Immature natural killer cell (primary cell): ENCODE measurements around the gene KAZN. TPM values are rescaled to one million over a fixed set of nuclear protein-coding genes. Genes with fewer than 3 reads are reported as not detected.

Experiments
- DNase-seq, 3 donors: peaks; one replicate each; pipeline ENCODE4 v3.0.0; 2022; ENCODE audit warnings: mixed read lengths in 1 of 3
- H3K27ac Mint-ChIP-seq, 6 donors: one replicate each; pipeline ENCODE4 v1.8.0; 2020; ENCODE audit warnings: mixed read lengths in 6 of 6, mild to moderate bottlenecking in 5 of 6, inconsistent platforms in 4 of 6, moderate library complexity in 3 of 6
- H3K27me3 Mint-ChIP-seq, 3 donors: one replicate each; pipeline ENCODE4 v1.8.0; 2020 to 2021; ENCODE audit warnings: low read depth in 3 of 3, mild to moderate bottlenecking in 3 of 3, mixed read lengths in 3 of 3, moderate library complexity in 3 of 3, inconsistent platforms in 1 of 3
- H3K36me3 Mint-ChIP-seq, 3 donors: one replicate each; pipeline ENCODE4 v1.8.0; 2020; ENCODE audit warnings: mixed read lengths in 3 of 3, inconsistent platforms in 2 of 3, mild to moderate bottlenecking in 2 of 3
- H3K4me1 Mint-ChIP-seq, 2 donors: one replicate each; pipeline ENCODE4 v1.8.0; 2020; ENCODE audit warnings: inconsistent platforms in 2 of 2, mild to moderate bottlenecking in 2 of 2, mixed read lengths in 2 of 2, moderate library complexity in 1 of 2
- H3K4me3 Mint-ChIP-seq, 5 donors: one replicate each; pipeline ENCODE4 v1.8.0; 2020; ENCODE audit warnings: mild to moderate bottlenecking in 5 of 5, mixed read lengths in 5 of 5, inconsistent platforms in 3 of 5, moderate library complexity in 3 of 5
- H3K9me3 Mint-ChIP-seq, 6 donors: one replicate each; pipeline ENCODE4 v1.8.0; 2020; ENCODE audit warnings: mild to moderate bottlenecking in 6 of 6, mixed read lengths in 6 of 6, inconsistent platforms in 4 of 6, moderate library complexity in 3 of 6
- polyA plus RNA-seq, 3 donors: library from polyadenylated mRNA; unstranded; fragments of 300-500 nt; fragmentation: Illumina TruSeq; gene quantifications; one replicate each; pipeline ENCODE4 v1.2.3, GENCODE V29; 2021

The KAZN gene
- polyA plus RNA-seq, 3 donors from 2014 or later = 0.24 TPM; not detected in 2

GRCh38 chr1:14712136-14712535 is 113.7 kb downstream of the KAZN start:
- Mint-ChIP-seq H3K4me1 (no peaks in the 10 kb centered on the region), H3K36me3 (no peaks in the 10 kb centered on the region), H3K4me3 (no peak overlapping the region), H3K27me3 (peaks cover 3 to 6% (median 5%) of the 10 kb centered on the region in 3 donors), H3K27ac (no peak overlapping the region), H3K9me3 (peaks cover 0 to 5% (median 0%) of the 10 kb centered on the region in 6 donors)
- DNase-seq = no peak

- Mint-ChIP-seq H3K27me3 (peaks cover 0 to 2% (median 1%) of the 10 kb centered on the region in 3 donors), H3K4me3 (no peak overlapping the region), H3K27ac (no peak overlapping the region), H3K36me3 (no peaks in the 10 kb centered on the region), H3K9me3 (peaks cover 0 to 5% (median 0%) of the 10 kb centered on the region in 6 donors), H3K4me1 (no peaks in the 10 kb centered on the region)
- DNase-seq = no peak
These were observed 114.6 kb downstream of the KAZN start for GRCh38 chr1:14713077-14713476.

GRCh38 chr1:14715266-14715665 is 116.8 kb downstream of the KAZN start:
- no peak for DNase-seq
- H3K27me3 Mint-ChIP-seq = peaks cover under 1 to 2% (median 2%) of the 10 kb centered on the region in 3 donors
- H3K27ac Mint-ChIP-seq = no peak overlapping the region
- no peaks in the 10 kb centered on the region for H3K4me1 Mint-ChIP-seq
- H3K9me3 Mint-ChIP-seq = no peaks in the 10 kb centered on the region
- H3K36me3 Mint-ChIP-seq = no peaks in the 10 kb centered on the region
- no peak overlapping the region for H3K4me3 Mint-ChIP-seq

GRCh38 chr1:14715802-14716201 is 117.3 kb downstream of the KAZN start:
- no peaks in the 10 kb centered on the region for H3K36me3 Mint-ChIP-seq
- no peak overlapping the region for H3K4me3 Mint-ChIP-seq
- DNase-seq = no peak
- no peaks in the 10 kb centered on the region for H3K9me3 Mint-ChIP-seq
- H3K4me1 Mint-ChIP-seq = no peaks in the 10 kb centered on the region
- H3K27ac Mint-ChIP-seq = no peak overlapping the region
- peaks cover 2 to 4% (median 3%) of the 10 kb centered on the region in 3 donors for H3K27me3 Mint-ChIP-seq

- Mint-ChIP-seq H3K36me3 (no peaks in the 10 kb centered on the region), H3K9me3 (no peaks in the 10 kb centered on the region), H3K4me3 (no peak overlapping the region), H3K27me3 (peaks cover 2 to 4% (median 3%) of the 10 kb centered on the region in 3 donors), H3K4me1 (no peaks in the 10 kb centered on the region), H3K27ac (no peak overlapping the region)
- DNase-seq = no peak
These were observed 118.0 kb downstream of the KAZN start for GRCh38 chr1:14716474-14716873.

- H3K9me3 Mint-ChIP-seq = peaks cover 0 to 1% (median 0%) of the 10 kb centered on the region in 6 donors
- DNase-seq = no peak
- H3K4me3 Mint-ChIP-seq = no peak overlapping the region
- peaks cover 1 to 5% (median 4%) of the 10 kb centered on the region in 3 donors for H3K27me3 Mint-ChIP-seq
- H3K4me1 Mint-ChIP-seq = no peaks in the 10 kb centered on the region
- H3K27ac Mint-ChIP-seq = no peak overlapping the region
- no peaks in the 10 kb centered on the region for H3K36me3 Mint-ChIP-seq
These were observed 120.0 kb downstream of the KAZN start for GRCh38 chr1:14718476-14718875.

GRCh38 chr1:14723401-14723800 is 124.9 kb downstream of the KAZN start:
- Mint-ChIP-seq H3K4me3 (no peak overlapping the region), H3K36me3 (no peaks in the 10 kb centered on the region), H3K27me3 (peaks cover 1 to 5% (median 4%) of the 10 kb centered on the region in 3 donors), H3K4me1 (no peaks in the 10 kb centered on the region), H3K27ac (no peak overlapping the region), H3K9me3 (peaks cover 0 to 1% (median 0%) of the 10 kb centered on the region in 6 donors)
- DNase-seq = no peak

GRCh38 chr1:14724246-14724645 is 125.8 kb downstream of the KAZN start:
- Mint-ChIP-seq H3K27ac (no peak overlapping the region), H3K4me1 (no peaks in the 10 kb centered on the region), H3K36me3 (no peaks in the 10 kb centered on the region), H3K9me3 (peaks cover 0 to 1% (median 0%) of the 10 kb centered on the region in 6 donors), H3K27me3 (peaks cover 1 to 4% (median 4%) of the 10 kb centered on the region in 3 donors), H3K4me3 (no peak overlapping the region)
- DNase-seq = no peak

- Mint-ChIP-seq H3K36me3 (no peaks in the 10 kb centered on the region), H3K4me3 (no peak overlapping the region), H3K27ac (no peak overlapping the region), H3K27me3 (peaks cover 1 to 4% (median 3%) of the 10 kb centered on the region in 3 donors), H3K4me1 (no peaks in the 10 kb centered on the region), H3K9me3 (peaks cover 0 to 1% (median 0%) of the 10 kb centered on the region in 6 donors)
- DNase-seq = no peak
These were observed 126.2 kb downstream of the KAZN start for GRCh38 chr1:14724678-14725077.

GRCh38 chr1:14725238-14725637 is 126.8 kb downstream of the KAZN start:
- Mint-ChIP-seq H3K27me3 (peaks cover 1 to 3% (median 3%) of the 10 kb centered on the region in 3 donors), H3K9me3 (peaks cover 0 to 1% (median 0%) of the 10 kb centered on the region in 6 donors), H3K4me3 (no peak overlapping the region), H3K4me1 (no peaks in the 10 kb centered on the region), H3K27ac (no peak overlapping the region), H3K36me3 (no peaks in the 10 kb centered on the region)
- no peak for DNase-seq

GRCh38 chr1:14725695-14726094 is 127.2 kb downstream of the KAZN start:
- Mint-ChIP-seq H3K9me3 (peaks cover 0 to 1% (median 0%) of the 10 kb centered on the region in 6 donors), H3K4me3 (no peak overlapping the region), H3K27ac (no peak overlapping the region), H3K36me3 (no peaks in the 10 kb centered on the region), H3K27me3 (peaks cover 0 to 1% (median 1%) of the 10 kb centered on the region in 3 donors), H3K4me1 (no peaks in the 10 kb centered on the region)
- DNase-seq = no peak

GRCh38 chr1:14726606-14727005 is 128.1 kb downstream of the KAZN start:
- H3K27me3 Mint-ChIP-seq = peaks cover 0 to 1% (median 1%) of the 10 kb centered on the region in 3 donors
- no peak for DNase-seq
- H3K4me3 Mint-ChIP-seq = no peak overlapping the region
- H3K36me3 Mint-ChIP-seq = no peaks in the 10 kb centered on the region
- H3K4me1 Mint-ChIP-seq = no peaks in the 10 kb centered on the region
- H3K9me3 Mint-ChIP-seq = peaks cover 0 to 1% (median 0%) of the 10 kb centered on the region in 6 donors
- H3K27ac Mint-ChIP-seq = no peak overlapping the region

- DNase-seq = no peak
- Mint-ChIP-seq H3K4me1 (no peaks in the 10 kb centered on the region), H3K36me3 (no peaks in the 10 kb centered on the region), H3K27ac (no peak overlapping the region), H3K4me3 (no peak overlapping the region), H3K27me3 (no peaks in the 10 kb centered on the region), H3K9me3 (no peaks in the 10 kb centered on the region)
These were observed 130.0 kb downstream of the KAZN start for GRCh38 chr1:14728516-14728915.

- Mint-ChIP-seq H3K4me1 (no peaks in the 10 kb centered on the region), H3K27me3 (peaks cover 0 to 4% (median 2%) of the 10 kb centered on the region in 3 donors), H3K9me3 (no peaks in the 10 kb centered on the region), H3K36me3 (no peaks in the 10 kb centered on the region), H3K27ac (no peak overlapping the region), H3K4me3 (no peak overlapping the region)
- no peak for DNase-seq
These were observed 134.2 kb downstream of the KAZN start for GRCh38 chr1:14732728-14733047.

GRCh38 chr1:14733048-14733778 is 134.7 kb downstream of the KAZN start:
- peaks cover 0 to 4% (median 2%) of the 10 kb centered on the region in 3 donors for H3K27me3 Mint-ChIP-seq
- H3K4me1 Mint-ChIP-seq = no peaks in the 10 kb centered on the region
- H3K36me3 Mint-ChIP-seq = no peaks in the 10 kb centered on the region
- no peak for DNase-seq
- H3K27ac Mint-ChIP-seq = no peak overlapping the region
- no peaks in the 10 kb centered on the region for H3K9me3 Mint-ChIP-seq
- no peak overlapping the region for H3K4me3 Mint-ChIP-seq
